ENCODE measurements around the gene FCHSD2.

Gene FCHSD2

GRCh38 chr11:73121692-73122091 is 20.4 kb downstream of the FCHSD2 start:
- H3K9me3 ChIP-seq (ENCODE audit: control insufficient read depth, low read length) = no peaks in the 10 kb centered on the region
- H3K4me3 ChIP-seq (ENCODE audit: low read depth, low read length) = no peak overlapping the region
- no peak overlapping the region for H3K4me2 ChIP-seq (ENCODE audit: low read length)
- no peaks in the 10 kb centered on the region for H3K36me3 ChIP-seq (ENCODE audit: control insufficient read depth, insufficient read depth, low read length)
- no peaks in the 10 kb centered on the region for H3K4me1 ChIP-seq
- H3K79me2 ChIP-seq = peaks cover 5% of the 10 kb centered on the region
- TF ChIP-seq CTCF (IDR thresholded peaks at IDR 0.05) = no peak
- no peak overlapping the region for H2AFZ ChIP-seq
- H3K27ac ChIP-seq = no peak overlapping the region
- H3K27me3 ChIP-seq (ENCODE audit: control insufficient read depth, insufficient read depth, low read length) = no peaks in the 10 kb centered on the region
- no peak overlapping the region for H3K9ac ChIP-seq

GRCh38 chr11:73117071-73117470 is 25.0 kb downstream of the FCHSD2 start:
- no peaks in the 10 kb centered on the region for H3K4me1 ChIP-seq
- TF ChIP-seq CTCF (IDR thresholded peaks at IDR 0.05) = no peak
- no peaks in the 10 kb centered on the region for H3K27me3 ChIP-seq (ENCODE audit: control insufficient read depth, insufficient read depth, low read length)
- H3K9me3 ChIP-seq (ENCODE audit: control insufficient read depth, low read length) = no peaks in the 10 kb centered on the region
- no peak overlapping the region for H3K4me2 ChIP-seq (ENCODE audit: low read length)
- no peak overlapping the region for H3K9ac ChIP-seq
- H3K4me3 ChIP-seq (ENCODE audit: low read depth, low read length) = no peak overlapping the region
- H3K36me3 ChIP-seq (ENCODE audit: control insufficient read depth, insufficient read depth, low read length) = no peaks in the 10 kb centered on the region
- no peaks in the 10 kb centered on the region for H3K79me2 ChIP-seq
- no peak overlapping the region for H2AFZ ChIP-seq
- no peak overlapping the region for H3K27ac ChIP-seq

- no peak for TF ChIP-seq CTCF (IDR thresholded peaks at IDR 0.05)
- Histone ChIP-seq H3K27me3 (ENCODE audit: control insufficient read depth, insufficient read depth, low read length) (no peaks in the 10 kb centered on the region), H3K9ac (no peak overlapping the region)
Measured at GRCh38 chr11:73116636-73117035, 25.5 kb downstream of the FCHSD2 start.

GRCh38 chr11:73114835-73115220 is 27.3 kb downstream of the FCHSD2 start:
- Histone ChIP-seq H2AFZ (no peak overlapping the region), H3K27me3 (ENCODE audit: control insufficient read depth, insufficient read depth, low read length) (no peaks in the 10 kb centered on the region), H3K27ac (no peak overlapping the region), H3K9me3 (ENCODE audit: control insufficient read depth, low read length) (no peaks in the 10 kb centered on the region), H3K79me2 (no peaks in the 10 kb centered on the region), H3K4me3 (ENCODE audit: low read depth, low read length) (no peak overlapping the region), H3K4me1 (no peaks in the 10 kb centered on the region), H3K36me3 (ENCODE audit: control insufficient read depth, insufficient read depth, low read length) (no peaks in the 10 kb centered on the region), H3K9ac (no peak overlapping the region), H3K4me2 (ENCODE audit: low read length) (no peak overlapping the region)
- TF ChIP-seq CTCF (IDR thresholded peaks at IDR 0.05) = no peak

More at GRCh38 chr11:73116636-73117035, 25.5 kb downstream of the FCHSD2 start:
- H3K9me3 ChIP-seq (ENCODE audit: control insufficient read depth, low read length) = no peaks in the 10 kb centered on the region
- no peaks in the 10 kb centered on the region for H3K4me1 ChIP-seq
- H3K4me2 ChIP-seq (ENCODE audit: low read length) = no peak overlapping the region
- H3K27ac ChIP-seq = no peak overlapping the region
- H3K36me3 ChIP-seq (ENCODE audit: control insufficient read depth, insufficient read depth, low read length) = no peaks in the 10 kb centered on the region
- H3K79me2 ChIP-seq = no peaks in the 10 kb centered on the region
- no peak overlapping the region for H2AFZ ChIP-seq
- no peak overlapping the region for H3K4me3 ChIP-seq (ENCODE audit: low read depth, low read length)

- Histone ChIP-seq H3K9me3 (ENCODE audit: control insufficient read depth, low read length) (no peaks in the 10 kb centered on the region), H3K27me3 (ENCODE audit: control insufficient read depth, insufficient read depth, low read length) (no peaks in the 10 kb centered on the region), H3K36me3 (ENCODE audit: control insufficient read depth, insufficient read depth, low read length) (no peaks in the 10 kb centered on the region), H3K27ac (no peak overlapping the region), H3K9ac (no peak overlapping the region), H3K4me2 (ENCODE audit: low read length) (no peak overlapping the region), H2AFZ (no peak overlapping the region), H3K4me3 (ENCODE audit: low read depth, low read length) (no peak overlapping the region), H3K79me2 (no peaks in the 10 kb centered on the region), H3K4me1 (no peaks in the 10 kb centered on the region)
- no peak for TF ChIP-seq CTCF (IDR thresholded peaks at IDR 0.05)
Measured at GRCh38 chr11:73114110-73114834, 27.8 kb downstream of the FCHSD2 start.
